Gastroesophageal sphincter (tissue), 3 donors: ENCODE measurements around the gene ELMO1.

Experiments used
- POLR2A ChIP-seq, 2 donors: fragments of 450-650 bp; IDR thresholded peaks; one replicate each; pipeline ENCODE4 v1.6.1; 2017; ENCODE audit warnings: antibody characterized with exemption in 2 of 2, mild to moderate bottlenecking in 2 of 2, moderate library complexity in 1 of 2
- TF ChIP-seq, protein P1 (sequence below), 4 experiments: fragments of 200-600 bp in 2 of 4; fragments of 450-650 bp in 2 of 4; sonication (generic) in 1 of 4; IDR thresholded peaks; one replicate each; pipeline ENCODE4 v1.5.1; 2017 to 2019; ENCODE audit warnings: antibody characterized with exemption in 4 of 4, mild to moderate bottlenecking in 2 of 4, moderate library complexity in 2 of 4

DNA sequence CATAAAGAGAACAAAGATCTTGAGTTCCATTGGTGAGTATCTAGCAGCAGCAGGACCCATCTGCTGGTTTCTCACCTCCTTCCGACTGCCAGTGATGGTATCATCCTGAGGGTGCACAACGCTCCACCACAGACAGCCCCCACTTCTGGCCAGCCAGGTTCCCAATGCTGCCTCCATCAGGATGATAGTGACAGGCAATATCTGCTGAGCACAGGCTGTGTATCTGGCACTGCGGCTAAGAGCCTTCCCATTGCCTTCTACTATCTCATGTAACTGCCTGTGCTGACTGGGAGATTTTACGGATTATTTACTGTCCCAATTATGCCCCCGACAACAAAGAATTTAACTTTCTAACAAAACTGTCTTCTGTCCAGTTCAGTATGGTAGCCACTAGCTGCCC lies 372.0 kb downstream of the ELMO1 start:
- TF ChIP-seq, protein P1, sequence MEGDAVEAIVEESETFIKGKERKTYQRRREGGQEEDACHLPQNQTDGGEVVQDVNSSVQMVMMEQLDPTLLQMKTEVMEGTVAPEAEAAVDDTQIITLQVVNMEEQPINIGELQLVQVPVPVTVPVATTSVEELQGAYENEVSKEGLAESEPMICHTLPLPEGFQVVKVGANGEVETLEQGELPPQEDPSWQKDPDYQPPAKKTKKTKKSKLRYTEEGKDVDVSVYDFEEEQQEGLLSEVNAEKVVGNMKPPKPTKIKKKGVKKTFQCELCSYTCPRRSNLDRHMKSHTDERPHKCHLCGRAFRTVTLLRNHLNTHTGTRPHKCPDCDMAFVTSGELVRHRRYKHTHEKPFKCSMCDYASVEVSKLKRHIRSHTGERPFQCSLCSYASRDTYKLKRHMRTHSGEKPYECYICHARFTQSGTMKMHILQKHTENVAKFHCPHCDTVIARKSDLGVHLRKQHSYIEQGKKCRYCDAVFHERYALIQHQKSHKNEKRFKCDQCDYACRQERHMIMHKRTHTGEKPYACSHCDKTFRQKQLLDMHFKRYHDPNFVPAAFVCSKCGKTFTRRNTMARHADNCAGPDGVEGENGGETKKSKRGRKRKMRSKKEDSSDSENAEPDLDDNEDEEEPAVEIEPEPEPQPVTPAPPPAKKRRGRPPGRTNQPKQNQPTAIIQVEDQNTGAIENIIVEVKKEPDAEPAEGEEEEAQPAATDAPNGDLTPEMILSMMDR (IDR thresholded peaks at IDR 0.05), result no peak
- TF ChIP-seq POLR2A (IDR thresholded peaks at IDR 0.05), result no peak
